ENCODE measurements around the gene SLC6A3.

The SLC6A3 gene

DNA sequence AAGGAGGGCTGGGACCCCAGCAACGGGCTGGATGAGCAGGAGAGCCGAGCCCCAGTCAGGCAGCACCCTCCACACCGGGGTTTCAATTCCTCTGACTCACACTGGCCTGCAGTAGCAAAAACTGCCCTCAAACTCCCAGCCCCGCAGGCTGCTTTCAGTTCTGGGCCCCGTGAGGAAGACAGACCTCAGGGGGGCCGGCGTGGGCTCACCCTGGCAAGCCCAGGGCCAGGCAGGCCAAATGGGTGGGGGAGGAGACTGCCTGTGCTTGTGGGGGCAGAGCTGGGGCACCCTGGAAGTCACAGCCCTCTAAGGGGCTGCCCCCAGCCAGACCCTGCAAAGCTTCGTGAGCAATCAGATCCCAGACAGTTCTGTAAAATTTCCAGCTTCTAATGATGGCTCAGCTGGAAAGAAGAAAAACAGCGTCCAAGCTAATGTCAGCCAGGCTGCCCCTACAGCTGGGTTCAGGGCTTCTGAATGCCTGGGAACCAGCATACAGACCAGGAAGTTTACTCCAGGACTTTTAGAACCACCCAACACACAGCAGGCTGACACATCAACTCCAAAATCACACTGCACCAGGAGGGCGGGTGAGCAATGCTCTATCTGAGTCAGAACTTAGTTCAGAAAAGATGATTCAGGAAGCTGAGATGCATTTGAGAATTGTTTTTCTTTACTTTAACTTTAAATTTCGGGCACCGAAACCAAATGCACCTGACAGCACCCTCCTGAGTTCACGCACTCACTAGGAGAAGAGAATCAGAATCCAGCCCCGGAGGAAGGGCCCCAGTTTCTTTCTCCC lies 43.8 kb upstream of the SLC6A3 start:
- no peaks in the 10 kb centered on the region for H3K79me1 ChIP-seq (ENCODE audit: low read length)
- no peak overlapping the region for H3K4ac ChIP-seq (ENCODE audit: low read depth, low read length)
- H3K79me2 ChIP-seq (ENCODE audit: control insufficient read depth, insufficient read depth, low read length) = no peaks in the 10 kb centered on the region
- no peak overlapping the region for H2AK5ac ChIP-seq (ENCODE audit: low read length)
- H3K27me3 ChIP-seq (ENCODE audit: insufficient read depth, low read length, poor library complexity) = no peaks in the 10 kb centered on the region
- no peak overlapping the region for H4K8ac ChIP-seq (ENCODE audit: low read depth, low read length)
- no peak overlapping the region for H3K23ac ChIP-seq (ENCODE audit: low read length)
- H3K27ac ChIP-seq (ENCODE audit: low read depth, low read length) = no peak overlapping the region
- H2BK120ac ChIP-seq (ENCODE audit: low read depth, low read length) = no peak overlapping the region
- no peak overlapping the region for H3K9ac ChIP-seq (ENCODE audit: low read length)
- no peak overlapping the region for H2BK5ac ChIP-seq (ENCODE audit: low read length)
- WGBS (ENCODE audit: extremely low coverage, insufficient coverage, low lambda C conversion rate) = no CpG with 5 or more reads among the region's 14 CpGs
- no peak overlapping the region for H2BK15ac ChIP-seq (replicated peaks; ENCODE audit: low read depth)
- no peaks in the 10 kb centered on the region for H3K4me1 ChIP-seq (ENCODE audit: control insufficient read depth, low read depth, low read length)
- no peak overlapping the region for H3K4me2 ChIP-seq (ENCODE audit: low read length)
- H3K36me3 ChIP-seq (ENCODE audit: control insufficient read depth, insufficient read depth, low read length) = peaks cover 7% of the 10 kb centered on the region
- no peak overlapping the region for H3K4me3 ChIP-seq (ENCODE audit: low read length)
- H3K56ac ChIP-seq (ENCODE audit: low read length) = no peak overlapping the region
- DNase-seq = no peak
- H3K18ac ChIP-seq (ENCODE audit: low read length) = no peak overlapping the region
- H4K5ac ChIP-seq (ENCODE audit: low read length) = no peak overlapping the region

DNA sequence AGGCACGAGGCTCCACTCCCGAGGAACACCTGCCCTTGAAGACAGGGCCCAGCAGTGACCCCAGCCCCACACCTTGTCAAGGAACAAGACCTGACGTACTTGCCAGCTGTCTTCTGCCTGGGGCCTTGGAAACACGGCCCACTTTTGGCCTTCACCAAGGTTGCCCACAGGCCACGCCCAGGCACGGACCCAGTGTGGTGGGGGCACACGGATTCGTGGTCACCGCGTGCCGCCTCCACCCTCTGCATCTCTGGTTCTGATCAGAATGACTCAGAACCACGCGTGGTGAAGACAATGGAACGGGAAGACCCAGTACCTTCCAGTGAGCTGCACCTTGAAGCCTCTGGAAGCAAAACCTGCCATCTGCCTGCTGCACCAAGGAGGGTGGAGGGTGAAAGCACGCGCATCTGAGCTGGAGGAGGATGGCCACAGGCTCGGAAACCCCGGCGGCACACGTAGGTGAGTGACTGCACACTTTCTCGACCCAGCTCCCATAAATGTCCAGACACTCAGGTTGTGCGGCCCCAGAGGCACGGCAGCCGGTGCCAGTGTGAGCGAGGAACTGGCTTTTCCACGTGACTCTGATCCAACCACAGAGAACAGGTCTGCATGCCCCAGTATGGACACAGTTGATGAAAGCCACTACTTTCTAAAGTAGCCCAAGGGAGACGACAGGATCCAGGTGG lies 42.0 kb upstream of the SLC6A3 start:
- Histone ChIP-seq H3K4me2 (ENCODE audit: low read length) (no peak overlapping the region), H3K27me3 (ENCODE audit: insufficient read depth, low read length, poor library complexity) (no peaks in the 10 kb centered on the region), H2BK15ac (replicated peaks; ENCODE audit: low read depth) (no peak overlapping the region), H4K5ac (ENCODE audit: low read length) (no peak overlapping the region), H3K4me1 (ENCODE audit: control insufficient read depth, low read depth, low read length) (no peaks in the 10 kb centered on the region), H3K56ac (ENCODE audit: low read length) (no peak overlapping the region), H3K23ac (ENCODE audit: low read length) (no peak overlapping the region), H2BK120ac (ENCODE audit: low read depth, low read length) (no peak overlapping the region), H3K79me2 (ENCODE audit: control insufficient read depth, insufficient read depth, low read length) (no peaks in the 10 kb centered on the region), H3K36me3 (ENCODE audit: control insufficient read depth, insufficient read depth, low read length) (peaks cover 7% of the 10 kb centered on the region), H3K4ac (ENCODE audit: low read depth, low read length) (no peak overlapping the region), H4K8ac (ENCODE audit: low read depth, low read length) (no peak overlapping the region), H3K79me1 (ENCODE audit: low read length) (no peaks in the 10 kb centered on the region), H3K4me3 (ENCODE audit: low read length) (no peak overlapping the region), H2BK5ac (ENCODE audit: low read length) (no peak overlapping the region), H3K9ac (ENCODE audit: low read length) (no peak overlapping the region), H3K27ac (ENCODE audit: low read depth, low read length) (no peak overlapping the region), H3K18ac (ENCODE audit: low read length) (no peak overlapping the region), H2AK5ac (ENCODE audit: low read length) (no peak overlapping the region)
- WGBS (ENCODE audit: extremely low coverage, insufficient coverage, low lambda C conversion rate) = no CpG with 5 or more reads among the region's 27 CpGs
- DNase-seq = no peak

DNA sequence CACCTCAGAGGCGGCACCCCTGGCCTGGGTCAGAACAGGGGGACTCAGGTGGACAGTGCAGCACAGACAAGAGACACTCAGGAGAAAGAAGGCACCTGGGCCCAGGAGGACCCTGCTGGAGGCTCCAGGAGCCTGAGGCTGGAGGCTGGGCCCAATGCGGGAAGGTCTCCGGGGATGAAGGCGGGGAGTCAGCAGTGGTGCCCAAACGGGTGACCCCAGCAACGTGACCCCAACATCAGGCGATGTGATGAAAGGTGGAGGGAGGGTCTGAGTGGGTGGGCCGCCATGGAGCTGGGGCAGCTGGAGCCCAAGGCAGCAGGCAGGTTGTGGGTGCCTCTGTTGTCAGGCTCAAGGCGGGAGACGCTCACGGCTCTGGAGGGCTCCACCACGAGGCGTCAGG lies 41.0 kb upstream of the SLC6A3 start:
- no peak overlapping the region for H4K8ac ChIP-seq (ENCODE audit: low read depth, low read length)
- no peak overlapping the region for H3K4me2 ChIP-seq (ENCODE audit: low read length)
- DNase-seq = no peak
- no peak overlapping the region for H2BK120ac ChIP-seq (ENCODE audit: low read depth, low read length)
- no peak overlapping the region for H2BK5ac ChIP-seq (ENCODE audit: low read length)
- no peaks in the 10 kb centered on the region for H3K27me3 ChIP-seq (ENCODE audit: insufficient read depth, low read length, poor library complexity)
- H3K79me2 ChIP-seq (ENCODE audit: control insufficient read depth, insufficient read depth, low read length) = no peaks in the 10 kb centered on the region
- no peak overlapping the region for H3K27ac ChIP-seq (ENCODE audit: low read depth, low read length)
- H3K79me1 ChIP-seq (ENCODE audit: low read length) = no peaks in the 10 kb centered on the region
- H4K5ac ChIP-seq (ENCODE audit: low read length) = no peak overlapping the region
- H3K36me3 ChIP-seq (ENCODE audit: control insufficient read depth, insufficient read depth, low read length) = peaks cover 7% of the 10 kb centered on the region
- no peak overlapping the region for H3K18ac ChIP-seq (ENCODE audit: low read length)
- no peak overlapping the region for H3K23ac ChIP-seq (ENCODE audit: low read length)
- H2BK15ac ChIP-seq (replicated peaks; ENCODE audit: low read depth) = no peak overlapping the region
- no peak overlapping the region for H3K9ac ChIP-seq (ENCODE audit: low read length)
- H2AK5ac ChIP-seq (ENCODE audit: low read length) = no peak overlapping the region
- H3K56ac ChIP-seq (ENCODE audit: low read length) = no peak overlapping the region
- H3K4me3 ChIP-seq (ENCODE audit: low read length) = no peak overlapping the region
- WGBS (ENCODE audit: extremely low coverage, insufficient coverage, low lambda C conversion rate) = no CpG with 5 or more reads among the region's 13 CpGs
- no peak overlapping the region for H3K4ac ChIP-seq (ENCODE audit: low read depth, low read length)
- H3K4me1 ChIP-seq (ENCODE audit: control insufficient read depth, low read depth, low read length) = no peaks in the 10 kb centered on the region

DNA sequence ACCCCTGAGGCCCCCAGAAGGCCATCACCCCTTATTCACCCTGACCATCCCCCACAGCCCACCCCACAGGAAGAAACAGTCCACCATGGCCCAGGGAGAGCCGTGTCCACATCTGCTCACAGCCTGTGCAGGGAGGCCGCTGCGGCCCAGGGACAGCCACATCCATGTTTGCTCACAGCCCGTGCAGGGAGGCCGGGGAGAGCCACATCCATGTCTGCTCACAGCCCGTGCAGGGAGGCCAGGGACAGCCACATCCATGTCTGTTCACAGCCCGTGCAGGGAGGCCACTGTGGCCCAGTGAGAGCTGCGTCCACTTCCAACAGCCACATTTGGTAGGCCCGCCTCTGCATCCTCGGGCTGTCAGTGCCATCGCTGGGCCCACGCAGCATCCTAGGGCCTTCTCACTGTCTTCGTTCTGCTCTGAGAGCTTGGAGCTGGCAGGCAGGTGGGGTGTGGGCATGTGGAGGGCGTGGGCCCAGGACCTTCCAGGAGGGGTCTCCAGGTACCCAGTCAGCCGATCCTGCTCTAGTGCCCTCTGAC lies 40.4 kb upstream of the SLC6A3 start:
- Histone ChIP-seq H3K4me1 (ENCODE audit: control insufficient read depth, low read depth, low read length) (no peaks in the 10 kb centered on the region), H3K36me3 (ENCODE audit: control insufficient read depth, insufficient read depth, low read length) (peaks cover 7% of the 10 kb centered on the region), H3K9ac (ENCODE audit: low read length) (no peak overlapping the region), H2BK15ac (replicated peaks; ENCODE audit: low read depth) (no peak overlapping the region), H3K56ac (ENCODE audit: low read length) (no peak overlapping the region), H3K4ac (ENCODE audit: low read depth, low read length) (no peak overlapping the region), H2BK5ac (ENCODE audit: low read length) (no peak overlapping the region), H4K8ac (ENCODE audit: low read depth, low read length) (no peak overlapping the region), H2AK5ac (ENCODE audit: low read length) (no peak overlapping the region), H4K5ac (ENCODE audit: low read length) (no peak overlapping the region), H3K18ac (ENCODE audit: low read length) (no peak overlapping the region), H3K27me3 (ENCODE audit: insufficient read depth, low read length, poor library complexity) (no peaks in the 10 kb centered on the region), H3K27ac (ENCODE audit: low read depth, low read length) (no peak overlapping the region), H3K4me3 (ENCODE audit: low read length) (no peak overlapping the region), H3K4me2 (ENCODE audit: low read length) (no peak overlapping the region), H3K23ac (ENCODE audit: low read length) (no peak overlapping the region), H2BK120ac (ENCODE audit: low read depth, low read length) (no peak overlapping the region), H3K79me1 (ENCODE audit: low read length) (no peaks in the 10 kb centered on the region), H3K79me2 (ENCODE audit: control insufficient read depth, insufficient read depth, low read length) (no peaks in the 10 kb centered on the region)
- no CpG with 5 or more reads among the region's 15 CpGs for WGBS (ENCODE audit: extremely low coverage, insufficient coverage, low lambda C conversion rate)
- no peak for DNase-seq

DNA sequence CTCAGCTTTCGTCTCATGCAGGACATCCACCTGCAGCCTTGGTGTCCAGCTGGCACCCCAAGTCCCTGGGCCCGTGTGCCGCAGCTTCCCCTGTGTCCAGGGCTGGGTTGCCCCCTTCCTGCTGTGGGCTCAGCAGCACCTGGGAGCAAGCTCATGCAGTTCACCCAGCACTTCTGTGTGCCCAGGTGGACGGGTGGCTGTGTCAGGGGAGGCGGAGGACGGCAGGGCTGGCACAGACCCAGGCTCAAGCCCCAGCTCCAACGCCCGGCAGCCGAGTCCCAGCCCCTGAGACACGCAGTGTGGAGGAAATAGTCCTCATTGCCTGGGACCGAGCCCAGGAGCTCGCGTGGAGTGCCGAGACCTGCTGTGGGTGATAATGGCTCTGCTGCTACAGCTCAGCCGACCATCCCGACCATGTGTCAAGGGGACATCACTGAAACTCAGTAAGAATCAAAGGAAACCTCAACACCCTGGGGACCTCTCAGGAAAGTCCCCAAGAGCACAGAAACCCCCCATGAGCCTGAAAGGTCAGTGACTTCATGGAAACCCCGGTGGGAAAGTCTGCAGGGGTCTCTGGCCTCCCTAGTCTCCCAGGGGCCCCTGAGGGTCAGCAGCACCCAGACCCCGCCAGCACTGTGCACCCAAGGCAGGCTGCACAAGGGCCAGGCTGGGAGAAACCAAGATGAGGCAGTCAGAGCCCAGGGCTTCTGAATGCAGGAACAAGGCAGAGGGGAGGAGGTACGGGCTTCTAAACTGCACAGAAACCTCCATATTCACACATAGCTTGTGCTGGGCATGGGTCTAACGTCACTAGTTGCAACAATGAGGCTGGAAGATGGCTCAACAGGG lies 39.7 kb upstream of the SLC6A3 start:
- no peaks in the 10 kb centered on the region for H3K79me2 ChIP-seq (ENCODE audit: control insufficient read depth, insufficient read depth, low read length)
- H3K27ac ChIP-seq (ENCODE audit: low read depth, low read length) = no peak overlapping the region
- H4K5ac ChIP-seq (ENCODE audit: low read length) = no peak overlapping the region
- H3K4me1 ChIP-seq (ENCODE audit: control insufficient read depth, low read depth, low read length) = no peaks in the 10 kb centered on the region
- no peaks in the 10 kb centered on the region for H3K79me1 ChIP-seq (ENCODE audit: low read length)
- no peak overlapping the region for H3K4me2 ChIP-seq (ENCODE audit: low read length)
- H3K23ac ChIP-seq (ENCODE audit: low read length) = no peak overlapping the region
- no peak overlapping the region for H2BK120ac ChIP-seq (ENCODE audit: low read depth, low read length)
- DNase-seq = no peak
- no peak overlapping the region for H2AK5ac ChIP-seq (ENCODE audit: low read length)
- peaks cover 7% of the 10 kb centered on the region for H3K36me3 ChIP-seq (ENCODE audit: control insufficient read depth, insufficient read depth, low read length)
- H3K4ac ChIP-seq (ENCODE audit: low read depth, low read length) = no peak overlapping the region
- no peak overlapping the region for H4K8ac ChIP-seq (ENCODE audit: low read depth, low read length)
- no peak overlapping the region for H3K56ac ChIP-seq (ENCODE audit: low read length)
- H3K18ac ChIP-seq (ENCODE audit: low read length) = no peak overlapping the region
- no peaks in the 10 kb centered on the region for H3K27me3 ChIP-seq (ENCODE audit: insufficient read depth, low read length, poor library complexity)
- WGBS (ENCODE audit: extremely low coverage, insufficient coverage, low lambda C conversion rate) = no CpG with 5 or more reads among the region's 20 CpGs
- H2BK5ac ChIP-seq (ENCODE audit: low read length) = no peak overlapping the region
- H2BK15ac ChIP-seq (replicated peaks; ENCODE audit: low read depth) = no peak overlapping the region
- no peak overlapping the region for H3K4me3 ChIP-seq (ENCODE audit: low read length)
- H3K9ac ChIP-seq (ENCODE audit: low read length) = no peak overlapping the region

Data from mesendoderm (in vitro differentiated cells).